DMS114 treated with DMSO at 0.1 percent for 48 hours (cell line): Measurements from ENCODE around the gene TENM3.

Experiments
- DNase-seq: peaks from one replicate; lab custom pipeline; 2025; ENCODE audit not compliant: unreplicated experiment; lab: John Stamatoyannopoulos, UW

TENM3 gene

GRCh38 chr4:182549356-182549755 is 306.2 kb downstream of the TENM3 start:
- peak; percentile 69 for DNase-seq

GRCh38 chr4:182552948-182553347 is 309.7 kb downstream of the TENM3 start:
- DNase-seq = no peak

GRCh38 chr4:182553653-182554052 is 310.5 kb downstream of the TENM3 start:
- no peak for DNase-seq

- no peak for DNase-seq
Observed at GRCh38 chr4:182554736-182555135, 311.5 kb downstream of the TENM3 start.

GRCh38 chr4:182555997-182556418 is 312.8 kb downstream of the TENM3 start:
- peak; percentile 98 for DNase-seq

GRCh38 chr4:182556580-182556979 is 313.4 kb downstream of the TENM3 start:
- peak; percentile 96 for DNase-seq

GRCh38 chr4:182560358-182560757 is 317.2 kb downstream of the TENM3 start:
- DNase-seq = no peak

GRCh38 chr4:182562350-182562749 is 319.1 kb downstream of the TENM3 start:
- no peak for DNase-seq

- no peak for DNase-seq
Observed at GRCh38 chr4:182564724-182565369, 321.6 kb downstream of the TENM3 start.

GRCh38 chr4:182567119-182567518 is 323.9 kb downstream of the TENM3 start:
- no peak for DNase-seq

- DNase-seq = no peak
Observed at GRCh38 chr4:182569561-182569960, 326.4 kb downstream of the TENM3 start.

- no peak for DNase-seq
Observed at GRCh38 chr4:182574706-182575105, 331.5 kb downstream of the TENM3 start.

GRCh38 chr4:182575225-182575624 is 332.0 kb downstream of the TENM3 start:
- DNase-seq = no peak

- no peak for DNase-seq
Observed at GRCh38 chr4:182576601-182577289, 333.5 kb downstream of the TENM3 start.

GRCh38 chr4:182577411-182577810 is 334.2 kb downstream of the TENM3 start:
- DNase-seq = no peak

- DNase-seq = no peak
Observed at GRCh38 chr4:182578402-182578801, 335.2 kb downstream of the TENM3 start.

- DNase-seq = no peak
Observed at GRCh38 chr4:182582245-182582644, 339.0 kb downstream of the TENM3 start.

- no peak for DNase-seq
Observed at GRCh38 chr4:182583703-182584415, 340.7 kb downstream of the TENM3 start.

GRCh38 chr4:182585321-182585720 is 342.1 kb downstream of the TENM3 start:
- DNase-seq = no peak

- no peak for DNase-seq
Observed at GRCh38 chr4:182589100-182589499, 345.9 kb downstream of the TENM3 start.

GRCh38 chr4:182593402-182593801 is 350.2 kb downstream of the TENM3 start:
- DNase-seq = no peak

GRCh38 chr4:182593864-182594263 is 350.7 kb downstream of the TENM3 start:
- no peak for DNase-seq
